ENCODE data around the gene PRIMA1.

PRIMA1 gene

DNA sequence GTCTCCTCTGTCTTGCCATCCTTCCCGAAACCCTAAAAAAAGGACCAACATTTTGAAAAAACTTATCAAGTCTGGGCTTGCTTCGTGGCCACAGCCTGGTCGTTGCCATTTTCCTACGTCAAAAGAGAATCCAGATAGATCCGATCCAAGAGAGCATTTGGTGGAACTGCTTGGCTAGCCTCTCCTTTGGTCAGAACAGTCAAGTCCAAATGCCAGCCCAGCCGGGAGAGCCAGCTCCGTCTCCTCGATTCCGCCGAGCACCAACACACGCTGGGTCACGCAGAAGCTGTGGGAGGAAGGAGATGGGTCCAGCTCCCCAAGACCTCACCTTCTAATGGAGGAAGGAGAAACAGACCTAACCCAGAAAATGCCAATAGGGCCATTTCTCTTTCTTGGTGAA, 9.3 kb upstream of the PRIMA1 start:
- H3K4me3 ChIP-seq (ENCODE audit: low read depth, low read length) = no peak overlapping the region
- in situ Hi-C loops (cut with HindIII; ENCODE audit: low sequenced_read_pairs) = no loop called here
- TF ChIP-seq, protein P1, sequence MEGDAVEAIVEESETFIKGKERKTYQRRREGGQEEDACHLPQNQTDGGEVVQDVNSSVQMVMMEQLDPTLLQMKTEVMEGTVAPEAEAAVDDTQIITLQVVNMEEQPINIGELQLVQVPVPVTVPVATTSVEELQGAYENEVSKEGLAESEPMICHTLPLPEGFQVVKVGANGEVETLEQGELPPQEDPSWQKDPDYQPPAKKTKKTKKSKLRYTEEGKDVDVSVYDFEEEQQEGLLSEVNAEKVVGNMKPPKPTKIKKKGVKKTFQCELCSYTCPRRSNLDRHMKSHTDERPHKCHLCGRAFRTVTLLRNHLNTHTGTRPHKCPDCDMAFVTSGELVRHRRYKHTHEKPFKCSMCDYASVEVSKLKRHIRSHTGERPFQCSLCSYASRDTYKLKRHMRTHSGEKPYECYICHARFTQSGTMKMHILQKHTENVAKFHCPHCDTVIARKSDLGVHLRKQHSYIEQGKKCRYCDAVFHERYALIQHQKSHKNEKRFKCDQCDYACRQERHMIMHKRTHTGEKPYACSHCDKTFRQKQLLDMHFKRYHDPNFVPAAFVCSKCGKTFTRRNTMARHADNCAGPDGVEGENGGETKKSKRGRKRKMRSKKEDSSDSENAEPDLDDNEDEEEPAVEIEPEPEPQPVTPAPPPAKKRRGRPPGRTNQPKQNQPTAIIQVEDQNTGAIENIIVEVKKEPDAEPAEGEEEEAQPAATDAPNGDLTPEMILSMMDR (IDR thresholded peaks at IDR 0.05; ENCODE audit: low read depth, low read length, missing control alignments) = no peak
- no peak for DNase-seq (ENCODE audit: low read depth)

DNA sequence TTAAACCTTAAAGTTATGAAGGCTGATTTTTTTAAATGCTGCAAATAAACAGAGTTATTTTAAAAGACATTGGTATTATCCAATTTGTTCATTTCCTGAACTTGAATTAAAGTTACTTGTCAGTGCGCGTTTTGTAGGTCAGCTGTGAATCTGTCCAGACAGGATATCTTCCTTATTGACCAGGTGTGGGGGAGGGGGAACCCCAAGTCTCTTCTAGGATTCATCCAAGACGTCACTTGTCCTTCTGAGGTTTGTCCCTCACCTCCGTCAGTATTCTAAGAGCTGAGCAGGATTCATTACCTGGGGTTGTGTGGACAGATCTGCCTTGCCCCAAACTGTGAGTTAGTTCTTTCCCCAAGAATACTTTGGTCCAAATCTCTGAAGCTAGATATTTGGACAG, 8.8 kb upstream of the PRIMA1 start:
- no peak for DNase-seq (ENCODE audit: low read depth)
- in situ Hi-C loops (cut with HindIII; ENCODE audit: low sequenced_read_pairs) = no loop called here
- no peak overlapping the region for H3K4me3 ChIP-seq (ENCODE audit: low read depth, low read length)
- TF ChIP-seq, protein P1 (IDR thresholded peaks at IDR 0.05; ENCODE audit: low read depth, low read length, missing control alignments) = no peak

DNA sequence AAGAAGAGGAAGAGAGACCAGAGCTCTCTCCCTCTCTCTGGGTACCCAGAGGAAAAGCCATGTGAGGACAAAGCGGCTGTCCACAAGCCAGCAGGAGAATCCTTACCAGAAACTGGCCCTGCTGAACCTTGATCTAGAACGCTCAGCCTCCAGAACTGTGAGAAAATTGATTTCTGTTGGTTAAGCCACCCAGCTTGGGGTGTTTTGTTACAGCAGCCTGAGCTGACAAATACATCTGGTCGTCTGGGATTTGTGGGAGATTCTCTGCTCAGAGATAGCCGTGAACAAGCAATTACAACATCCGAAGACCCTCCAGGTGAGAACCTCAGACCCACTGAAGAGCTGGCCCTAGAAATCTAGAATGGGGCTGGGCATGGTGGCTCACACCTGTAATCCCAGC, 6.5 kb upstream of the PRIMA1 start:
- TF ChIP-seq, protein P1 (IDR thresholded peaks at IDR 0.05; ENCODE audit: low read depth, low read length, missing control alignments) = no peak

DNA sequence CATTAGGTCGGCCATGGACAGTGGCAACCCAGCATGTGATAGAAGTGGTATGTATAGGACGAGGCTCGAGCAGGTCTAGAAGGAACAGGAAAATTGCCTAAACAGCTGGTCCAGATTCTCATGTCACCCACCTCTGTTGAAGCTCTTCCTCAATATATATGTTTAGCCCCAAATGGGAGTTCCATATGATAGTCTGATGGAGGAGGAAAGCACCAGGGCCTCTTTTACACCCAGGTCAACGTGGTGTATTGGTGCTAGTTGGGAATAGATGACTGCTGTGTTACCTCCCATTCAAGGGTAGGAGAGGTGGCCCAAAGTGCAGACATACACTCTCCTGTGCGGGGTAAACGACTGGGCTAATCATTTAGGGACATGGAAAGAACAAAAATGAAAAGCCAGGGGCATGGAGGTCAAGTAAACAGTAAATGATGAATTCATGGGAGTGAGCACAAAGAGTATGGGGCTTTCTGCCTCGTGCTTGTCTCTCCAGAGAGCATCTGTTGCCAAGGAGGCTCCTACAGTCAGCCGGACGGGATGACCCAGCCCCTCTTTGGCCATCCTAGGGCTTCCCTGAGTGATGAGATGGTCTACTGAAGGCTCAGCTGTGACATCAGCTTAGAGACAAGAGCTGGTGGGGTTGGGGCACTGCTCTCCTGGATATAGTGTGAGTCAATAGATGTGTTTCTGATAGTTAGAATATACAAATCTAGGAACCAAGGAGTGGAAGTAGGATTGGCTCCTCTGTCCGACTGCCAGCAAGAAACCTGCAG, 5.5 kb upstream of the PRIMA1 start:
- no peak overlapping the region for H3K4me3 ChIP-seq (ENCODE audit: low read depth, low read length)
- DNase-seq (ENCODE audit: low read depth) = no peak
- in situ Hi-C loops (cut with HindIII; ENCODE audit: low sequenced_read_pairs) = loop anchor here (5.0 kb wide), 1 partner anchor 86 kb away; no protein-coding TSS in a partner anchor
- TF ChIP-seq, protein P1 (IDR thresholded peaks at IDR 0.05; ENCODE audit: low read depth, low read length, missing control alignments) = no peak

More for the DNA sequence above, 6.5 kb upstream of the PRIMA1 start:
- no peak for DNase-seq (ENCODE audit: low read depth)
- in situ Hi-C loops (cut with HindIII; ENCODE audit: low sequenced_read_pairs) = loop anchor here (5.0 kb wide), 1 partner anchor 87 kb away; no protein-coding TSS in a partner anchor
- no peak overlapping the region for H3K4me3 ChIP-seq (ENCODE audit: low read depth, low read length)

DNA sequence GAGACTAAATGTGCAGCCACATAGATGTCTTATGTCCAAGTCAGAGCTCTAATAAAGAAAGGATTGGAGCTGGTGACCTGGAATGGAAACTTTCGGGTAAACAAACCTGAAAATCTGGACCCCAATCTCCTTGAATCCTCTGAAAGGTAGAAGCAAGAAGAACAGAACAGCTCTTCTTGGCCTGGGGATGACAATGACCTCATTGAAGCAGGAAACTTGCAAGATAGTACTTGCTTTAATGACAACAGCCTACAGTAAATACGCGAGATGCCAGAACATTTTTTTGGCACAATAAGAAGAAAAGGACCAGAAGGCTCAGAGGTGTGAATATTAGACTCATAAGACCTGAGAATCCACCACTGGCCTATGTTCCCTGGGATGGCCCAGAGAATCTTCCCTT, 4.1 kb upstream of the PRIMA1 start:
- no peak for DNase-seq (ENCODE audit: low read depth)
- H3K4me3 ChIP-seq (ENCODE audit: low read depth, low read length) = no peak overlapping the region
- TF ChIP-seq, protein P1 (IDR thresholded peaks at IDR 0.05; ENCODE audit: low read depth, low read length, missing control alignments) = no peak
- in situ Hi-C loops (cut with HindIII; ENCODE audit: low sequenced_read_pairs) = loop anchor here (5.0 kb wide), 1 partner anchor 85 kb away; no protein-coding TSS in a partner anchor

DNA sequence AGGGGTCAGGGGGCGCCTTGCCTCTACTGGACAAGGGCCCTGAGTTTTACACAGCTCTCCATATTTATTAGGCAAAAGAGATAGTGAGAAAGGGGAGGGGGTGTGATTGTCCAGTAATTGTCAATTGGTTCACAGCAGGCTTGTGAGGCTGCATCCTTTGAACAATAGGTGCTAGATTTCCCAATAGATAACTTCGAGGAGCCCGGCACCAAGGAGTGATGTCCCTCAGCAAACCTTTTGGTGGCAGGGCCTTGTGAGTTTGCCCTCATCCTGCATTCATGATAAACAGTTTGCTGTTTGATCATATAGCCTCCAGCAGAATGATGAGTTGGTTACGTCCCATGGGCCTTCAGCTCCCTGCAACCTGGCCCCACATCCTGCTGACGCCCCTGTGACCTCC, 2.7 kb upstream of the PRIMA1 start:
- TF ChIP-seq, protein P1 (IDR thresholded peaks at IDR 0.05; ENCODE audit: low read depth, low read length, missing control alignments) = no peak
- in situ Hi-C loops (cut with HindIII; ENCODE audit: low sequenced_read_pairs) = loop anchor here (5.0 kb wide), 1 partner anchor 84 kb away; no protein-coding TSS in a partner anchor
- no peak for DNase-seq (ENCODE audit: low read depth)
- H3K4me3 ChIP-seq (ENCODE audit: low read depth, low read length) = no peak overlapping the region

Measured in astrocyte of the cerebellum (primary cell).